Measurements from ENCODE around the gene ZNF397.

GRCh38 chr18:35278085-35278484, 37.3 kb downstream of the ZNF397 start:
- no peak for TF ChIP-seq CTCF (IDR thresholded peaks at IDR 0.05; ENCODE audit: low read depth, low read length, poor library complexity, severe bottlenecking)
- no peak for TF ChIP-seq EZH2phosphoT487 (IDR thresholded peaks at IDR 0.05; ENCODE audit: borderline replicate concordance, low read length)

All from DOHH2 (cell line).